Choroid plexus epithelial cell (primary cell): ENCODE results near the gene FBXW11.

Experiments used
- DNase-seq: peaks from one replicate; pipeline ENCODE4 v3.0.0-alpha.2; 2010; ENCODE audit warnings: low read depth
- H3K4me3 ChIP-seq: 2 replicates; pipeline ENCODE4 v1.5.1; 2011; ENCODE audit warnings: low read depth, mild to moderate bottlenecking, control low read depth, low read length, moderate library complexity
- CTCF ChIP-seq: conservative IDR thresholded peaks from 2 replicates; pipeline ENCODE4 v1.5.1; 2011; ENCODE audit warnings: low read depth, mild to moderate bottlenecking, control low read depth, inconsistent platforms, low read length, moderate library complexity

Gene FBXW11

GRCh38 chr5:171841984-171842776 lies 164.3 kb downstream of the FBXW11 start:
- H3K4me3 ChIP-seq: no peak overlapping the region
- no peak for TF ChIP-seq CTCF
- DNase-seq: no peak

GRCh38 chr5:171840711-171841522 lies 165.5 kb downstream of the FBXW11 start:
- no peak for DNase-seq
- H3K4me3 ChIP-seq: no peak overlapping the region
- no peak for TF ChIP-seq CTCF

GRCh38 chr5:171840066-171840465 lies 166.4 kb downstream of the FBXW11 start:
- no peak for TF ChIP-seq CTCF

GRCh38 chr5:171839112-171839511 lies 167.3 kb downstream of the FBXW11 start:
- no peak for DNase-seq
- no peak overlapping the region for H3K4me3 ChIP-seq
- no peak for TF ChIP-seq CTCF

More at GRCh38 chr5:171840066-171840465, 166.4 kb downstream of the FBXW11 start:
- DNase-seq: no peak
- no peak overlapping the region for H3K4me3 ChIP-seq

- no peak for TF ChIP-seq CTCF
- no peak overlapping the region for H3K4me3 ChIP-seq
These were observed 168.4 kb downstream of the FBXW11 start for GRCh38 chr5:171838066-171838465.

GRCh38 chr5:171837522-171837921 lies 168.9 kb downstream of the FBXW11 start:
- DNase-seq: no peak
- no peak for TF ChIP-seq CTCF
- no peak overlapping the region for H3K4me3 ChIP-seq

More at GRCh38 chr5:171838066-171838465, 168.4 kb downstream of the FBXW11 start:
- DNase-seq: no peak
